K562 treated with DMSO at 1 percent for 4 hours (cell line): ENCODE results near the gene KCNS3. TPM values are rescaled to one million over a fixed set of nuclear protein-coding genes. Genes with fewer than 3 reads are reported as not detected.

Source experiments
- total RNA-seq: library from RNA; unstranded; fragments of 300-600 nt; gene quantifications from 2 replicates; pipeline ENCODE4 v1.2.3, GENCODE V29; 2022; ENCODE audit not compliant: insufficient read depth

The KCNS3 gene, protein sequence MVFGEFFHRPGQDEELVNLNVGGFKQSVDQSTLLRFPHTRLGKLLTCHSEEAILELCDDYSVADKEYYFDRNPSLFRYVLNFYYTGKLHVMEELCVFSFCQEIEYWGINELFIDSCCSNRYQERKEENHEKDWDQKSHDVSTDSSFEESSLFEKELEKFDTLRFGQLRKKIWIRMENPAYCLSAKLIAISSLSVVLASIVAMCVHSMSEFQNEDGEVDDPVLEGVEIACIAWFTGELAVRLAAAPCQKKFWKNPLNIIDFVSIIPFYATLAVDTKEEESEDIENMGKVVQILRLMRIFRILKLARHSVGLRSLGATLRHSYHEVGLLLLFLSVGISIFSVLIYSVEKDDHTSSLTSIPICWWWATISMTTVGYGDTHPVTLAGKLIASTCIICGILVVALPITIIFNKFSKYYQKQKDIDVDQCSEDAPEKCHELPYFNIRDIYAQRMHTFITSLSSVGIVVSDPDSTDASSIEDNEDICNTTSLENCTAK
- 0.71 TPM in 1 of 2 replicates, not detected in the other for total RNA-seq

DNA sequence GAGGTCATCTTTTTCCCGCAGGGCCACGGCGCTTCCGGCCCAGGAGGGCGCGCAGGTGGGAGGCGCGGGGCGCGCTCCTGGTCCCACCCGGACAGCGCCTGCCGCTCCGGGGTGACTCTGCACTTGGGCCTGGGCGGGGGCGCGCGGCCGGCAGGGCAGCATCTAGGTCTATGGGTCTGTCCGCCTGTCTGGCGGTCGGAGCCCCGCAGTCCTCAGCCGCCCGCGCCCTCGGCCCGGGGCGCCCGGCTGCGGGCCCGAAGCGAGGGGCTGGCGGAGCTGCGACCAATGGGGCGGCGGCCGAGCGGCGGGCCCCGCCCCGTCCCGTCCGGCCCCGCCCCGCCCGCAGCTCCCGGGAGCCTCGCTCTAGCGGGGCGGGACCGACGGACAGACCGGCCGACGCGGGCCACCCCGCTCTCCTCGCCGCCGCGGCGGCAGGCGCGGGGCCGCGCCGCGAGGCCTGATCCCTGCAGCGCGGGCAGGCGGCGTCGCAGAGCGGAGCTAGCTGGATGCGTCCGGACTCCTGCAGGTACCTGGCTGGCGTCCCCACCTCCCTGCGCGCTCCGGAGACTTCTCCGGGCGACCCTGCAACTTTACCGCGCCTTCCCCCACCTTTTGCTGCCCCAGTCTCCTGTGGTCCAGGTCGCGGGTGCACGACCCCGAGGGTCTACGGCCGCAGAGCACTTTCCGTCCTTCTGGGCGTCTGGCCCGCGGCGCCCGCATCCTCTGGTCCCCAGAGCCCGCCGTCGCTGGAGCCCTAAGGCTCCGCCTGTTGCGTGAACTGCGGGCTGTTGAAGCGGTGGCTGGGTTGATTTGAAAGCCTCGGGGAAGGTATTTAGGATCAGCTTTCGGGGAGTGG, at the start of gene KCNS3:
TSS of gene KCNS3 (plus strand) at position 387 of the 856 bp plus-strand sequence. CDS start 52,342 bp downstream, outside the sequence.

Other genes with a start within 250 kb of the KCNS3 start
- gene SMC6, start 124.9 kb upstream of the KCNS3 start, total RNA-seq = 16.8 and 18.8 TPM in 2 replicates
- 2.1 and 3.7 TPM in 2 replicates for gene GEN1, start 124.5 kb upstream of the KCNS3 start, total RNA-seq
- not detected in 2 replicates for gene MSGN1, start 62.2 kb upstream of the KCNS3 start, total RNA-seq